ENCODE results near the gene CFAP107. TPM values are rescaled to one million over a fixed set of nuclear protein-coding genes. Genes with fewer than 3 reads are reported as not detected.

The CFAP107 gene
- total RNA-seq, 1 donor from 2014 or later, result not detected

DNA sequence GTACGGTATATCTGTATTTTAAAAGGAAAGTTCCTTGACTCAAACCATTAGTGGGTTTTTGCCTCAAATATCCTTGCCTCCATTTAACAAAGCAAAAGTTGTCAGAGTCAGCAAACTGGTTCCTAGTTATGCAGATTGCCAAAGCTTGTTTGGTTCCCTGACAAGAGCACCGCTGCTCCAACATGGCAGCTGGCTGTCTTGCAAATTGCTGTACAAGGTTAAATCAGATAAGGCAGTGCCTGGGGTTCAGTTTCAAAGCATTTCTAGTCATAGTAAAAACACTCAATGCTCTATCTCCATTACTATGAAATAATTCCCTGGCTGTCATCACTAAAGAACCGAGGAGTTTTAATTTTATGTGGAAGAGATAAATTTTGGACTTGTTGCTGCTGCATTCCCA lies 11.3 kb upstream of the CFAP107 start:
- DNase-seq (ENCODE audit: low spot score) (no peak), ATAC-seq (no peak)
- intact Hi-C loops (cut with DNase I), result no loop called here

DNA sequence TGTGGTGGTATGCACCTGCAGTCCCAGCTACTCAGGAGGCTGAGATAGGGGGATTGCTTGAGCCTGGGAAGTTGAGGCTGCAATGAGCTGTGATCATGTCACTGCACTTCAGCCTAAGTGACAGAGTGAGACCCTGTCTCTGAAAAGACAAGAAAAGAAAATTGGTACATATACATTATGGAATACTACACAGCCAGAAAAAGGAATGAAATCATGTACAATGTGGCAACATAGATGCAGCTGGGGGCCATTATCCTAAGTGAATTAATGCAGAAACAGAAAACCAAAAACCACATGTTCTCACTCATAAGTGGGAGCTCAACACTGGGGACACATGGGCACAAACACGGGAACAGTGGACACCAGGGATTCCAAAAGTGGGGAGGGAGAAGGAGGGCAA lies 7.1 kb upstream of the CFAP107 start:
- DNase-seq (ENCODE audit: low spot score), result no peak
- intact Hi-C loops (cut with DNase I), result no loop called here
- no peak for ATAC-seq

DNA sequence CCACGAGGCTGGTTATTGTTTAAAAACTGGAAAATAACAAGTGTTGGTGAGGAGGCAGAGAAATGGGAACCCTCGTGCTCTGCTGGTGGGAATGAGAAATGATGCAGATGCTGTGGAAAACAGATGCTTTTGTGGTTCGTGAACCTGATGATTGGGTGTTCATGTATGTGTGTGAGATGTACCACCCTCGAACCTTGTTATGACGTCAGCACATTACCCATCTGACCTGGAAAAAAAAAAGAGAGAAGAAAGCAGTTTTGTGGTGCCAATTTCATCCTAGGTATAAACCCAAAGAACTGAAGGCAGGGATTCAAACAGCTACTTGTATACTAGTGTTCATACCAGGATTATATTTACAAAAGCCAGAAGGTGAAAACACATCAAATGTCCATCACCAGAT lies 6.4 kb upstream of the CFAP107 start:
- DNase-seq (ENCODE audit: low spot score), result no peak
- intact Hi-C loops (cut with DNase I), result no loop called here

DNA sequence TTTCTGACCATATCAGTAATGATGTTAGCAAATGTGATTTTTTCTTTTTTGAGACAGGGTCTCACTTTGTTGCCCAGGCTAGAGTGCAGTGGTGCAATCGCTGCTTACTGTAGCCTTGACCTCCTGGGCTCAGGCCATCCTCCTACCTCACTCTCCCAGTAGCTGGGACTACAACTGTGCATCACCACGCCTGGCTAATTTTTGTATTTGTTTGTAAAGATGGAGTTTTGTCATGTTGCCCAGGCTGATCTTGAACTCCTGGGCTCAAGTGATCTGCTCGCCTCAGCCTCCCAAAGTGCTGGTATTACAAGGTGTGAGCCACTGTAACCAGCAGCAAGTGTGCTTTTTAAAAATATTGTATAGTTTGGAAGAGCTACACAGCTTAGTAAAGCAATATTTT lies 4.1 kb upstream of the CFAP107 start:
- no peak for DNase-seq (ENCODE audit: low spot score)
- ATAC-seq, result no peak
- intact Hi-C loops (cut with DNase I), result no loop called here

More for the DNA sequence above, 6.4 kb upstream of the CFAP107 start:
- no peak for ATAC-seq

DNA sequence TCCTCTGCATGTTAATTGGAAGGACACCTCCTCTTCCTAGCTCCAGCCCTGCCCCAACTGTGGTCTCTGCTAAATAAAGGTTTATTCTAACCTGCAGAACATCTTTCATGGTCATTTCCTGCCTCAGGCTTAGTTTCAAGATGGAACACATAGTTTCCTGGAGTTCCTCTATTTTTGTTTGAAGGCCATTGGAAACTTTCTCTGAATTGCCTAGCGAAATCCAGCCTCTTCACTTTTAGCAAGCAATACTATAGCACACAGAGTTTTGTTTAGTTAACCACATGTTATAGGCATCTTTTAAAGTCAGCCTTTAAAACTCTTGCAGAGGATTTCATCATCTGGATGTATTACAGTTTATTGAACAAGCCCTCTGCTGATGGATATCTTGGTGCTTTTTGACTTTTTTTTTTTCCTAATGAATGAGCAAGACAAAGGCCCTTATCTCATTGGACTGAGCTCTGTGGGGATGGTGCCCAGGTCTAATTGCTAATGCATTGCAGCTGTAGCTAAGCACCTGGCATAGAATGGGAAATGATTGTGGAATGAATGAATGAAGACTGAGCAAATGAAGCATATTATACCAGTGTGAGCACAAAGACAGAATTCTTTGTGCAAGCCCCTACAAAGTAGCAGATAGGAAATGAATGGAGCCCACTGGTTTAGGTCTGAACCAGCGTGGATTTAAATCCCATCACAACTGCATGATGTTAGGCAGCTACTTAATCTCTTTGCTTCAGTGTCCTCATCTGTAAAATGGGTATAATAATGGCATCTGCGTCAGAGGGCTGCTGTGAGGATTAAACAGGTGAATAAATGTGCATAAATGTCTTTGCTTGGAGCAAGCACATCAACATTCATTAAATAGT lies 641 bp upstream of the CFAP107 start:
- DNase-seq (ENCODE audit: low spot score), result no peak
- intact Hi-C loops (cut with DNase I), result no loop called here
- no peak for ATAC-seq

DNA sequence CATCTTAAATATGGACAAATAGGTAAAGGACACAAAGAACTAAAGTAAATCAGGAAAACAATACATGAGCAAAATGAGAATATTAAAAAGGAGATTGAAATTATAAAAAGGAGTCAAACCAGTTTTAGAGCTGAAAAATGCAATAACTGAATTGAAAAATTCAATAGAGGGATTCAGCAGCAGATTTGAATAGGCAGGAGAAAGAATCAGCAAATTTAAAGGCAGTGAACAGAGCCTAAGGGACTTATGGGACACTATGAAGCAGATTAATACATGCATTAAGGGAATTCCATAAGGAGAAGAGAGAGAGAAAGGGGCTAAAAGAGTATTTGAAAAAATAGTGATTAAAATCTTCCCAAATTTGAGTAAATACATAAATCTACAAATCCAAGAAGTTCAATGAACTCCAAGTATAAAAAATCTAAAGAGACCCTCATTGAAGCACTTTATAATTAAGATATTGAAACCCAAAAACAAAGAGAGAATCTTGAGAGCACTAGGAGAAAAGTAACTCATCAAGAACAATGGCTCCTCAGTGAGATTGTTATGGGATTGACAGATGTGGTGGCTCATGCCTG lies 2.9 kb downstream of the CFAP107 start:
- intact Hi-C loops (cut with DNase I), result no loop called here
- ATAC-seq (no peak), DNase-seq (ENCODE audit: low spot score) (no peak)

DNA sequence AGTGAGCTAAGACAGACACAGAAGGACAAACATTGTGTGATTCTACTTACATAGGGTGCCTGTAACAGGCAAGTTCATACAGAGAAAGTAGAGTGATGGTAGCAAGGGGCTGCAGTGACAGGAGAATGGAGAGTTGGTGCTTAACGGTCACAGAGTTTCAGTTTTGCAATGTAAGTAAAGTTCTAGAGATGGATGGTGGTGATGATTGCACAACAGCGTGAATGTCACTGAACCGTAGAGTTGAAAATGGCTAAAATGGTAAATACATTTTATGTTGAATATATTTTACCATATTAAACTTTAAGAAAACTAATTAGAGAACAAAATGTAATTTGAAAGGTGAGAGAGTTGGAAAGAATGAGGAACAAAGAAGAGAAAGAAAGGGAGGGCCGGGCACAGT lies 8.7 kb downstream of the CFAP107 start:
- DNase-seq (ENCODE audit: low spot score) (no peak), ATAC-seq (no peak)
- intact Hi-C loops (cut with DNase I), result no loop called here

DNA sequence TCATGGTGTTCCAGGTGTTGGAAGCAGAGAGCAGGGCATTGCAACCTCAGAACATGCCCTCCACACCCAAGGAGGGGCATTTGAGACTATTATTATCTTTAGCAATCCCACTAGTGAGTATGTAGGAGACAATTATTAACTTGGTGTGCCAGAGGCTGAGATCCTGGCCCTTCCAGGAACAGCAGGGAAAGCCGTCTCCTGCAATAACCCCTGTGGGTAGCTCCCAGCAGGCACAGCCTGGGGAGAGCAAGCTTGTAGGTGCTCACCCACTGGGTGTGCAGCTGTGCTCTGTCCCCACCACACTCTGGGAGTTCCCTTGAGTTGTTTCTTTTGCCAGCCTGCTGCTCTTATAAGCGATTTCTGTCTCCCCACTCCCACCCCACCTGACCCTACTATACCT lies 10.3 kb downstream of the CFAP107 start:
- intact Hi-C loops (cut with DNase I), result no loop called here
- ATAC-seq, result no peak
- DNase-seq (ENCODE audit: low spot score), result no peak

DNA sequence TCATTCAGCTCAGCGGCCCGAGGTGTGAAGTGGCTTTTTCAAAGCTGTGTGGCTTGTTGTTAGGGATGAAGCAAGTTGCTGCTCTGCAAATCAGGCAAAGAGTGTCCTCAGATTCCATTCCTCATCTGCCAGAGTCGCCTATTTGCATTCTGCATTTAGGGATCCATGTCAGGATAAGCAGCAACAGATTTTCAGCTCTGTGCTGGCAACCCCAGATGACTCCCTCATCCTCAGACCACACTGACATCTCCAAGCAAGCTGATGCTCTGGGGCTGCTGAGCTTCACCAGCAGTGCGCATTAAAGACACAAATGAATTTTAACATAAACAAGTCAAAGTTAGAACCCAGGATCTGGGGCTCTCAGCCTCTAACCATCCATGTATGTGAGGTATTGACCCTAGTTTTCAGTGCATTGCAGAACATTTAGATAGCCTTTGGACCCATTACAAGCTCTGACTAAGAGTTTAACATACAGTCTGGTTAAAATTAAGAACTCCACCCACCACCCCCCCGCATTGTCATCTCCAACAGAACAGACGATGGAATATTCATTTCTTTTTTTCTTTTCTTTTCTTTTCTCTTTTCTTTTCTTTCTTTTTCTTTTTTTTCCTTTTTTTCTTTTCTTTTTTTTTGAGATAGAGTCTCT lies 10.9 kb downstream of the CFAP107 start:
- DNase-seq (ENCODE audit: low spot score) (no peak), ATAC-seq (no peak)
- intact Hi-C loops (cut with DNase I), result no loop called here

DNA sequence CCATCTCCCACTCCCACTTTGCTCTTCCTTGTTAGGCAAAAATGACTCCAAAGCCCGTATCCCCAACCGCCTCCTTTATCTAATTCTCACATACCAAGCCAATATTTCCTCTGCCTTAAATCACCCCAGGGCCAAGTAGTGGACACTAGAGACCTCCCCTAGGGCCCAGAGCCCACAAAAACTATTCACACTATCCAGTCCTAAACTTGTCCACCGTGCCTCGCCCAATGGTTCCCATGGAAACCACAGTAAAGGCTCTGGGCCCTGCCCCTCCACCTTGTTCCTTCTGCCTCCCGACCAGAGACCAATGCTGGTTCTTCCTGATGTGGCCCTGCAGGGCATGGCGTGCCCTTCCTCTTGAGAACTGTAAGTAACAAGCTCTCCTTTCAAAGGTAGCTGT lies 11.8 kb downstream of the CFAP107 start:
- intact Hi-C loops (cut with DNase I), result no loop called here
- DNase-seq (ENCODE audit: low spot score), result no peak
- ATAC-seq, result no peak

DNA sequence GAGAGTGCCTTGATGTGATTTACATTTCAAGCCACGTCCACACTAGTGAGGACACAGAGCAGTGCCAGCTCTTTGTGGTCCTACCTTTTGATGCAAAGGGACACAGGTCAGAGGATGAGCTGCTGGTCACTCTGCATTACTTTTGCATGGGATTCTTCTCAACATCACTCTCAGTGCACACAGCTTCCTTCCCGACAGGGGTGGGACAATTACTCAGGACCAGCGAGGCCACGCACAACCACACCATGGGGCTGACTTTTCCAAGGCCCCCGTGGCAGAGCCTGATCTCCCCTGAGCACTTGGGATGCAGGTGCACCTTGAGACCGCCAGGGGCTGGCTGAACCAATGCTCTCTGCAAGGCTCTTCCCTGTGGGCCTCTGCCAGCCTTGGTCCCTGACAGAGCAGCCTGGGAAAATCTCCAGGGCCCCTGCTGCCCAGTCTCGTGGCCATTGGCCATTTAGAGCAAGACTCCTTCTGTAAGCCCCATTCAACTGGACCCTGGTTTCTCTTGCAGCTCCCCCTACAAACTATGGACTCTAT lies 14.3 kb downstream of the CFAP107 start:
- ATAC-seq, result no peak
- no peak for DNase-seq (ENCODE audit: low spot score)
- intact Hi-C loops (cut with DNase I), result no loop called here

DNA sequence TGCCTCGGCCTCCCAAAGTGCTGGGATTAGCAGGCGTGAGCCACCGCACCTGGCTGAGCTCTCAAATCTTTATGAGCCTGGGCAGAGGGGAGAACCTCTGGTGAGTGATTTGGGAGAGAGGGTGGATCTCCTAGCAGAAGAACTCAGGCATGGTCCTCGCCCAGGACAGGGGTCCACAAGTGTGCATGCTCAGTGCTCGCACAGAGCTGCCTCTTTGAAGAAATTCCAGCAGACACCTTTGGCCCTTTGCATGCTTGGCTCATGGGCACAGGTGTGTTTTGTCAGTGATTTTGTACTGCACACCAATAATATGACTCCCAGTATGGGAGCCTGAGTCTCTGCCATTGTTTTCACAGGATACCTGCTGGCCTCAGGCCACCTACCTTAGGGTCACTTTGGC lies 15.8 kb downstream of the CFAP107 start:
- DNase-seq (ENCODE audit: low spot score), result no peak
- intact Hi-C loops (cut with DNase I), result no loop called here
- no peak for ATAC-seq

DNA sequence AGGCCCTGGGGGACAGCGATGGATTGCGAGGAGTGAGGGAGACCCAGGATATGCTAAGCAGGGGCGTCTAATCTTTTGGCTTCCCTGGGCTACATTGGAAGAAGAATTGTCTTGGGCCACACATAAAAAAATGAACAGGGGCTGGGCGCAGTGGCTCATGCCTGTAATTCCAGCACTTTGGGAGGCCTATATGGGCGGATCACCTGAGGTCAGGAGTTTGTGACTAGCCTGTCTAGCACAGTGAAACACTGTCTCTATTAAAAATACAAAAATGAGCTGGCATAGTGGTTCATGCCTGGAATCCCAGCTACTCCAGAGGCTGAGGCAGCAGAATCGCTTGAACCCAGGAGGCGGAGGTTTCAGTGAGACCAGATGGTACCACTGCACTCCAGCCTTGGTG lies 16.8 kb downstream of the CFAP107 start:
- intact Hi-C loops (cut with DNase I), result no loop called here
- DNase-seq (ENCODE audit: low spot score) (no peak), ATAC-seq (no peak)

DNA sequence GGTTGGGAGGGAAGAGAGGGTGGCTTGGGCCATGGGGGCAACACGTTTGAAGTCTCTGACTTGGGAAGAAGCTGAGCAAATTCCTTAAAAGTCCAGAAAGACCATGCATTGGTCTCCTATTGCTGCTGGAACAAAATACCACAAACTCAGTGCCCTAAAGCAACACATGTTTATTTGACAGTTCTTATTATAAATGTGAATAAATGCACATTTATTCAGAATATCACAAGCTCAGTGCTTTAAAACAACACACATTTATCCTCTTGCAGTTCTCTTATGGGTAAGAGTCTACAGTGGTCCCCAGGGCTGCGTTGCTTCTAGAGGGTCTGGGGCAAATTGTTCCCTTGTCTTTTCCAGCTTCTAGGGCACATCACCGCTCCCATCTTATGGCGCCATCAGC lies 17.5 kb downstream of the CFAP107 start:
- DNase-seq (ENCODE audit: low spot score), result no peak
- ATAC-seq, result no peak
- intact Hi-C loops (cut with DNase I), result no loop called here

DNA sequence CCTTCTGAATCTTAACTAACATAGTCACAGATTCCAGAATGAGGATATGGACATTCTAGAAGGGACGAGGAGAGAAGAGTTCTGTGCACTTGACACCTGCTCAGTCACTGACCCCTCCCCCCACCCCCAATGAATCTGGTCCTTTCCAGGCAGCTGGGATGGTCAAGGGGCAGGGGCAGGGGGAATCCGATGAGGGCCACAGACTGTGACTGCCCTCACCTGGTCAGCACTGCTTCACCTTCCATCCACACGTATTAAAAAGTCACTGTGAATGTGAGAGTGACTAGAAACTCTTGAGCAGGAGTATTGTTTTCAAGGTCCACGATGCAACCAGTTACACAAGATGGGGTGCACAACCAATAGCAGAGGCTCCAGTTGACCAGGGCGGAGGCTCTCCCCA lies 18.0 kb downstream of the CFAP107 start:
- intact Hi-C loops (cut with DNase I), result no loop called here
- no peak for ATAC-seq
- no peak for DNase-seq (ENCODE audit: low spot score)

DNA sequence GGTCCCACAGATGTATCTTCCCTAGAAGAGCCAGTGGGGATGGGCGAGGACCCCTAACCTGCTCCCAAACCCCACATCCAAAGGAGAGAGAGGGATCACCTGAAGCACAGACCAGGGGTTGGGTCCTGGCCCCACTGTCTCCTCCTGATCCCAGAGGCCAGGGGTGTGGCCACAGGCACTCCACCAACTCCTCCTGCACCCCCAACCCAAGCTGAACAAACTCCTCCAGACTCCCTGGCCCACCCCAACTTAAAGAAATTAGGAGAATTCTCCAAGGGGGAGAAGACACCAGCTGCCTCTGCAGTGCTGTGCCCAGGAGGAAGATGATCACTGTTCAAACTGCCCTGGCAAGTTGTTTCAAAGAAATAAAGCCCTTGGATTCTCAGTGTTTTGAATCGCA lies 23.0 kb downstream of the CFAP107 start:
- no peak for ATAC-seq
- DNase-seq (ENCODE audit: low spot score), result no peak
- intact Hi-C loops (cut with DNase I), result no loop called here

DNA sequence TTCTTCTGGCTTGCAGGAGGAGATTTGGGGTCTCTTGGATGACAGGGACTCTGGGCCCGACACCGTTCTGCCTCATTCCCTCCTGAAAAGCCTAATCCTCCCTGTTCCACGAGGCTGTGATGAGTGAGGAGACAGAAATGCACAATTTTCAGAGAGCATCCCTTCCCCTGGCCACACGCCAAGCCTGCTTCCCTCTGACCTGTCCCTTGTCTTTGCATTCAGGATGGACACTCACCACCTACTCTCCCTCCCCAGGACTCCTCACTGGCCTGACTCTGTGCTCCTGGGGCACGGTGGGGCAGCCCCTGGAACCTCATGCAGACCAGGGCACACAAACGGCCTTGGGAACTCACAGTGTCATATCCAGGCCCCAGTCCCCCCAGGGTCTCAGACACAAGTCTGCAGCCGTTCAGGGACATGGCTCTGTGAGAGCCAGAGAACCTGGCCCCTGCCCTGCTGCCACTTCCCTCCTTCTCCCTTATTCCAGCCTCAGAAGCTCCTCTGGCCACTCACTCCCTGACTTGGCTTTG lies 24.0 kb downstream of the CFAP107 start:
- ATAC-seq (no peak), DNase-seq (ENCODE audit: low spot score) (no peak)
- intact Hi-C loops (cut with DNase I), result no loop called here

DNA sequence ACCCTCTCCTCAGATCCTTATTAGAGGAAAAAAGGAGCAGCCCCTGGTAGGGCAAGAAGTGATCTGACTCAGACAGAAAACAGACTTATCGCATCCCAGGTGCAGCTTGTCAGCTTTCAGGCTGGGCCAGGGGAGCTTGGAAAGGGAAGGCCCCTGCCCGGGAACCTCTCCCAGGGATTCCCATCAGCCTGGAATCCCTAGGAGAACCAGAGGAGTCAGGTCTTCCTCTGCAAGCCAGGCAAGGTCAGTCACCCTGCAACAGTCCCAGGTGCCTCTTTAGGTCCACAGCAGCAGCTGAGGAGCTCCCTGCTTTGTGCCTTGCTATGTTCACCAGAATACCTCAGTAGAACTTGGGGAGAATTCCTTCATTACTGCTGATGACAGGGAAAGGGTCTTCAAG lies 24.6 kb downstream of the CFAP107 start:
- intact Hi-C loops (cut with DNase I), result no loop called here
- ATAC-seq (no peak), DNase-seq (ENCODE audit: low spot score) (no peak)

DNA sequence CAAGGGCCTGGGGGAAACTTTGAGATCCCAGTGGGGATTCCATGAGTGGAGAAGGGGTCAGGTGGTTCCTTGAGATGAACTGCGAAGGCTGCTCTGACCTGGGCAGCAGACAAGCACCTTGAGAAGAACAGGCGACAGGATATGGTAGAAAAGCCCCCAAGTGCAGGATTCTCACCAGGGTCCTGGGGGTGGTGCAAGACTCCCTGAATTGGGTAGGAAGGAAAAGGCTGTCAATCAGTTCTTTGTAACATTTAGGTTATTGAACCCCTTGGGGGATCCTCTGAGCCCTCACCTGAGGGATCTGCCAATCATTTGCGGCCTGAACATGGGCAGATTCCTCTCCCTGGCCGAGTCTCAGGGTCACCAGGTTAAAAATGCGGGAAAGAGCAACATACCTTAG lies 25.2 kb downstream of the CFAP107 start:
- intact Hi-C loops (cut with DNase I), result no loop called here
- ATAC-seq, result no peak
- DNase-seq (ENCODE audit: low spot score), result no peak

DNA sequence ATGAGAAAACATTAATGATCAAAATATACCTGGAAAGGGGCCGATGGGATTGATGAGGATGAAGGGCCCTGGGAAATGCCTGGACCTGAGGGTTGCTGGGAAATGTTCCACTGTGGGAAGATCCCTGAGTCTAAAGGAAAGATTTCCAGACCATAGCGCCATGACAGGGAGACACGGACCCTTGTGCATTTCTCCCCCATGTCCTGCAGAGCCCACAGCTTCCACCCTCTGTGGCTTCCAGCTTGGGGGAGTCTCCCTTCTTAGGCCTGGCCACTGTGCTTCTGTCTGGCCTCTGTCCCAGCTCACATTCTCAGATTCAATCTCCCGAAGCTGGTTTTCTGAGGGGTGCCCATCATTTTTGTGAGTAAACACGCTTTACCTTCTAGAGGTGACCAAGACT lies 26.5 kb downstream of the CFAP107 start:
- ATAC-seq, result no peak
- DNase-seq (ENCODE audit: low spot score), result no peak

More for the DNA sequence above, 26.5 kb downstream of the CFAP107 start:
- intact Hi-C loops (cut with DNase I), result no loop called here
